Measurements from ENCODE around the gene KDM2A. TPM values are rescaled to one million over a fixed set of nuclear protein-coding genes. Genes with fewer than 3 reads are reported as not detected.

The KDM2A gene
- total and polyA plus RNA-seq, 2 donors (not counting 3 experiments of a cell fraction or from before 2014, with no cell fraction given): 72.2 to 79.5 TPM

GRCh38 chr11:67280788-67281551, 161.9 kb downstream of the KDM2A start:
- DNase-seq (ENCODE audit: low read depth, low spot score): no peak
- H3K9me3 ChIP-seq (replicated peaks; ENCODE audit: control insufficient read depth, insufficient read depth, low read length): no peaks in the 10 kb centered on the region
- ChIA-PET POLR2A (no interaction called here), CTCF (no interaction called here)
- H3K4me3 ChIP-seq (replicated peaks in 1 of 3; ENCODE audit: insufficient read depth in 1 of 3, low read depth in 1 of 3, low read length in 3 of 3): no peak overlapping the region
- peaks cover 8 to 62% of the 10 kb centered on the region in 2 experiments for H3K36me3 ChIP-seq (ENCODE audit: control insufficient read depth in 2 of 2, extremely low read depth in 1 of 2, insufficient read depth in 2 of 2, low read length in 2 of 2)
- TF ChIP-seq GATA2 (IDR thresholded peaks at IDR 0.05; ENCODE audit: insufficient read depth, insufficient read length, low read depth, low read length) (no peak), MAX (IDR thresholded peaks at IDR 0.05; ENCODE audit: insufficient read depth, insufficient read length) (no peak), JUN (IDR thresholded peaks at IDR 0.05; ENCODE audit: borderline replicate concordance, insufficient read depth, insufficient read length, low read depth) (no peak), MYC (IDR thresholded peaks at IDR 0.05; ENCODE audit: low read depth, low read length) (no peak), POLR2A (IDR thresholded peaks at IDR 0.05; ENCODE audit: low read depth, low read length) (no peak), EZH2 (IDR thresholded peaks at IDR 0.05; ENCODE audit: borderline replicate concordance, low read depth, low read length, severe bottlenecking) (no peak)
- H3K79me2 ChIP-seq (ENCODE audit: control insufficient read depth, insufficient read depth, low read length): peaks cover 12% of the 10 kb centered on the region
- H3K4me2 ChIP-seq (ENCODE audit: insufficient read depth, low read length): no peak overlapping the region
- BruUV-seq (replicated peaks): no TSS peak
- H3K27ac ChIP-seq (ENCODE audit: insufficient read depth, low read depth, low read length): no peak overlapping the region
- no peak overlapping the region for H3K9ac ChIP-seq (replicated peaks; ENCODE audit: extremely low read depth, insufficient read depth, low read length)
- H4K20me1 ChIP-seq (replicated peaks; ENCODE audit: control insufficient read depth, extremely low read depth, insufficient read depth, low read length): no peaks in the 10 kb centered on the region
- intact Hi-C loops (cut with micrococcal nuclease) (no loop called here), dilution Hi-C loops (cut with MboI; ENCODE audit: extremely low pct_ligation_motif_present, low sequenced_read_pairs) (no loop called here)
- no peaks in the 10 kb centered on the region for H3K27me3 ChIP-seq (ENCODE audit: control insufficient read depth in 2 of 2, insufficient read depth in 2 of 2, low read length in 2 of 2)
- H3K9me1 ChIP-seq (replicated peaks; ENCODE audit: control insufficient read depth, extremely low read depth, insufficient read depth, low read length): no peaks in the 10 kb centered on the region
- FAIRE-seq: no peak
- no peak overlapping the region for H2AFZ ChIP-seq (ENCODE audit: low read depth, low read length)
- peaks cover 17% of the 10 kb centered on the region for H3K4me1 ChIP-seq (ENCODE audit: control insufficient read depth, extremely low read depth, insufficient read depth, low read length)

GRCh38 chr11:67281552-67282150, 162.6 kb downstream of the KDM2A start:
- POLR2A ChIA-PET: no interaction called here
- H3K36me3 ChIP-seq (ENCODE audit: control insufficient read depth in 2 of 2, extremely low read depth in 1 of 2, insufficient read depth in 2 of 2, low read length in 2 of 2): peaks cover 8 to 64% of the 10 kb centered on the region in 2 experiments
- no peak for TF ChIP-seq EZH2 (IDR thresholded peaks at IDR 0.05; ENCODE audit: borderline replicate concordance, low read depth, low read length, severe bottlenecking)
- no peak for TF ChIP-seq MYC (IDR thresholded peaks at IDR 0.05; ENCODE audit: low read depth, low read length)
- no peak for TF ChIP-seq POLR2AphosphoS5 (IDR thresholded peaks at IDR 0.05; ENCODE audit: insufficient read depth, low read depth, low read length)
- no peak for TF ChIP-seq GATA2 (IDR thresholded peaks at IDR 0.05; ENCODE audit: insufficient read depth, insufficient read length, low read depth, low read length)
- TF ChIP-seq CTCF (IDR thresholded peaks at IDR 0.05; ENCODE audit: extremely low read depth in 1 of 2, insufficient read depth in 1 of 2, low read depth in 1 of 2, low read length in 2 of 2): no peak
- TF ChIP-seq POLR2A (IDR thresholded peaks at IDR 0.05; ENCODE audit: low read depth, low read length): no peak
- intact Hi-C loops (cut with micrococcal nuclease) (no loop called here), dilution Hi-C loops (cut with MboI; ENCODE audit: extremely low pct_ligation_motif_present, low sequenced_read_pairs) (no loop called here)
- H3K79me2 ChIP-seq (ENCODE audit: control insufficient read depth, insufficient read depth, low read length): peaks cover 8% of the 10 kb centered on the region
- no peaks in the 10 kb centered on the region for H3K9me3 ChIP-seq (replicated peaks; ENCODE audit: control insufficient read depth, insufficient read depth, low read length)
- H3K27me3 ChIP-seq (ENCODE audit: control insufficient read depth in 2 of 2, insufficient read depth in 2 of 2, low read length in 2 of 2): no peaks in the 10 kb centered on the region
- CTCF ChIA-PET: interaction anchor here (0.8 kb wide), 1 partner anchor 36 kb away, joined by 3 read pairs; no protein-coding TSS in a partner anchor
- no peak overlapping the region for H3K9ac ChIP-seq (replicated peaks; ENCODE audit: extremely low read depth, insufficient read depth, low read length)
- H2AFZ ChIP-seq (ENCODE audit: low read depth, low read length): no peak overlapping the region
- peaks cover 13% of the 10 kb centered on the region for H3K4me1 ChIP-seq (ENCODE audit: control insufficient read depth, extremely low read depth, insufficient read depth, low read length)
- no peak for DNase-seq (ENCODE audit: low read depth, low spot score)
- no TSS peak for BruUV-seq (replicated peaks)
- H4K20me1 ChIP-seq (replicated peaks; ENCODE audit: control insufficient read depth, extremely low read depth, insufficient read depth, low read length): no peaks in the 10 kb centered on the region
- H3K27ac ChIP-seq (ENCODE audit: insufficient read depth, low read depth, low read length): no peak overlapping the region
- no peak for FAIRE-seq
- no peaks in the 10 kb centered on the region for H3K9me1 ChIP-seq (replicated peaks; ENCODE audit: control insufficient read depth, extremely low read depth, insufficient read depth, low read length)
- H3K4me2 ChIP-seq (ENCODE audit: insufficient read depth, low read length): no peak overlapping the region
- H3K4me3 ChIP-seq (replicated peaks in 1 of 3; ENCODE audit: insufficient read depth in 1 of 3, low read depth in 1 of 3, low read length in 3 of 3): no peak overlapping the region
